SU-DHL-6 (cell line): ENCODE data around the gene CD2.

Experiments used
- CTCF ChIP-seq: fragments of 200-600 bp; sonication (generic); IDR thresholded peaks from one replicate; pipeline ENCODE4 v1.5.1; 2017; ENCODE audit warnings: antibody characterized with exemption, mild to moderate bottlenecking, low read length, moderate library complexity; ENCODE audit not compliant: insufficient read depth, poor library complexity, severe bottlenecking
- EZH2phosphoT487 ChIP-seq: fragments of 200-600 bp; sonication (generic), shearing (Covaris generic); conservative IDR thresholded peaks from 2 replicates; pipeline ENCODE4 v1.6.1; 2018; ENCODE audit warnings: mild to moderate bottlenecking, antibody characterized with exemption, low read length, moderate library complexity, mixed read lengths

- TF ChIP-seq CTCF (no peak), EZH2phosphoT487 (no peak)
These were observed 31.8 kb downstream of the CD2 start for GRCh38 chr1:116786049-116786448.
